ENCODE results near the gene CTXND2. TPM values are rescaled to one million over a fixed set of nuclear protein-coding genes. Genes with fewer than 3 reads are reported as not detected.
"Not testable (repeated sequence)": the region's sequence is repeated elsewhere in the genome, so short reads cannot be mapped to it uniquely, and the experiment has no call there.

Gene CTXND2
- total RNA-seq, 1 donor from 2014 or later, result not detected

DNA sequence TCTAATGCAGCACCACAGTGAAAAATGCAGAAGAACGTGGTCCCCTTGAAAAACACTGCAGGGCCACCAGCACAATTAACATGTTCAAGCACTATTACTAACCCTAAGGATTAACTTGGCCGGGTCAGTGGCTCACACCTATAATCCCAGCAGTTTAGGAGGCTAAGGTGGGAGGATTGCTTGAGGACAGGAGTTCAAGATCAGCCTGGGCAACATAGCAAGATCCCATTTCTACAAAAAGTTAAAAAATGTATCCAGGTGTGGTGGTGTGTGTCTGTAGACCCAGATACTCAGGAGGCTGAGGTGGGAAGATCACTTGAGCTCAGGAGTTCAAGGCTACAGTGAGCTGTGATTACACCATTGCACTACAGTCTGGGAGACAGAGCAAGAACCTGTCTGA is 13.4 kb upstream of the CTXND2 start:
- H3K4me3 ChIP-seq, result no peak overlapping the region
- TF ChIP-seq, protein P1, sequence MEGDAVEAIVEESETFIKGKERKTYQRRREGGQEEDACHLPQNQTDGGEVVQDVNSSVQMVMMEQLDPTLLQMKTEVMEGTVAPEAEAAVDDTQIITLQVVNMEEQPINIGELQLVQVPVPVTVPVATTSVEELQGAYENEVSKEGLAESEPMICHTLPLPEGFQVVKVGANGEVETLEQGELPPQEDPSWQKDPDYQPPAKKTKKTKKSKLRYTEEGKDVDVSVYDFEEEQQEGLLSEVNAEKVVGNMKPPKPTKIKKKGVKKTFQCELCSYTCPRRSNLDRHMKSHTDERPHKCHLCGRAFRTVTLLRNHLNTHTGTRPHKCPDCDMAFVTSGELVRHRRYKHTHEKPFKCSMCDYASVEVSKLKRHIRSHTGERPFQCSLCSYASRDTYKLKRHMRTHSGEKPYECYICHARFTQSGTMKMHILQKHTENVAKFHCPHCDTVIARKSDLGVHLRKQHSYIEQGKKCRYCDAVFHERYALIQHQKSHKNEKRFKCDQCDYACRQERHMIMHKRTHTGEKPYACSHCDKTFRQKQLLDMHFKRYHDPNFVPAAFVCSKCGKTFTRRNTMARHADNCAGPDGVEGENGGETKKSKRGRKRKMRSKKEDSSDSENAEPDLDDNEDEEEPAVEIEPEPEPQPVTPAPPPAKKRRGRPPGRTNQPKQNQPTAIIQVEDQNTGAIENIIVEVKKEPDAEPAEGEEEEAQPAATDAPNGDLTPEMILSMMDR (IDR thresholded peaks at IDR 0.05; ENCODE audit: borderline replicate concordance), result no peak
- peak overlapping the region; percentile 95 for H3K27ac ChIP-seq (replicated peaks)
- no peaks in the 10 kb centered on the region for H3K27me3 ChIP-seq (ENCODE audit: low read depth)
- H3K9me3 ChIP-seq (replicated peaks), result no peaks in the 10 kb centered on the region
- DNase-seq, result no peak
- H3K36me3 ChIP-seq, result peaks cover 16% of the 10 kb centered on the region
- intact Hi-C loops (cut with micrococcal nuclease), result no loop called here
- H3K4me1 ChIP-seq, result peaks cover 47% of the 10 kb centered on the region

DNA sequence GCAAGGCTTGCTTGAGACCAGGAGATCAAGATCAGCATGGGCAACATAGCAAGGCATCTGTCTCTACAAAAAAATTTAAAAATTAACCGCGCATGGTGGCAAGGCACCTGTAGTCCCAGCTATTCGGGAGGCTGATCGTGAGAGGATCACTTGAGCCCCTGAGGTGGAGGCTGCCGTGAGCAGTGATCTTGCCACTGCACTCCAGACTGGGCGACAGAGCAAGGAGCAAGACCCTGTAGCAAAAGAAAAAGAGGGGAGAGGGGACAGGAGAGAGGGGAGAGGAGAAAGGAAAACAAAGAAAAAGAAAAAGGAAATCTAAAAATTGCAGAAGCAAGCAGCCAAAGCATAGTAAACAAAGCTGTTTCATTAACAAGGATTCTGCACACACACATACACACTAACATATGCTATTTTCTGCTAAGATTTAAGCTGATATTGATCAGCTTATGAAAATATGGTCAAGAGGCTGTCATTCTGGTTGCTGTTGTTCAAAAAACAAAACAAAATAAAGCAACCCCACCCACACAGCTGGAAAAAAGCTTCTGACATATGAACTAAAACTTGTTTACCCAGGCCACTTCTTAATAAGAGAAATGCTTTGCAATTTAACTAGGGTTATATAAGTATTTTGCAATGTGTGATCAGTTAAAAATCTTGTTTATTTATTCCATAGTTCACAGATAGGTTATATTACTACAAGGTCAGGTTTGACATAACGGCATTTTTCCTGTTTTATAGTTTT is 12.3 kb upstream of the CTXND2 start:
- Histone ChIP-seq H3K4me1 (peaks cover 47% of the 10 kb centered on the region), H3K9me3 (replicated peaks) (no peaks in the 10 kb centered on the region), H3K27me3 (ENCODE audit: low read depth) (no peaks in the 10 kb centered on the region), H3K36me3 (peaks cover 9% of the 10 kb centered on the region), H3K4me3 (peak overlapping the region; percentile 93), H3K27ac (replicated peaks) (peak overlapping the region; percentile 95)
- TF ChIP-seq, protein P1 (IDR thresholded peaks at IDR 0.05; ENCODE audit: borderline replicate concordance), result no peak
- DNase-seq, result no peak
- intact Hi-C loops (cut with micrococcal nuclease), result no loop called here

DNA sequence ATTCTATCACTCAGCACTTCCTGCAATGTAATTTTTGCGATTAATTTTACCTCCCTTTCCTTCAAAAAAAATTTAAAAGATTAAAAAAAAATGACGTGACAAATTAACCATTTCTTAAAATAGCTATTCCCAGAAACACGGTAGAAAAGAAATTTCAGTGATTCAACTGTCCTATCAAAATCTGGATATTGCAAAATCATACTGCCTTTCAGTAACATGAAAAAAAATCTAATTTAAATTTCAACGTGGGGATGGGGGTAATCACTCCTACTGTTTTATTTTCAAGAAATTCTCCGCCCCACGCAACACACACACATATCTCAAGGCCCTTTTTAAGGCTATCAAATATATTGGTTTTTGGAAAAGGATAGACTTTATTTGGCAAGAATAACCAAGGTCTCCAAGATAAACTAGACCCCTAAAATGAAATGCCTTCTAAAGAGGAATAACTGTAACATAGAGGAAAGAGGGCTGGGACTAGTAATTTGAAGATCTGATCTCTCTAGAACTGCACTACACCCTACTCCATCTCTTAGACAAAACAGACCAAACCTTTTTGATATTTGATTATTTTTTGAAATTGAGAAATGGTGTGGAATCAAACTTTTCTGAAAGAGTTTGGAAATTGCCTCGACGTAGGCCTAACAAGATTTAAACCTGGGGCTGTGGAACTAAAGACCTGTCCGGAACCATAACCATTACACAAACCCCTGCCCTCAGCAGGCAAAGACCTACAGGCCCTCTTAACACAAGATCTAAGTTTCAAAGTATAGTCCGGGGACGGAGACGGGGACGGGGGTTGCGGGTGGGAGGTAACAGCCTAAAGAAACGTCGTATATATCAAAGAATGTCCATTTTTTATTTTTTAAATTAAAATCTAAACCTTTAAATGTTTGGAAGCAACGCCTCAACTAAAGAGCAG is 11.5 kb upstream of the CTXND2 start:
- no peak for DNase-seq
- Histone ChIP-seq H3K36me3 (peaks cover 9% of the 10 kb centered on the region), H3K4me1 (peaks cover 43% of the 10 kb centered on the region), H3K9me3 (replicated peaks) (no peaks in the 10 kb centered on the region), H3K4me3 (peak overlapping the region; percentile 93), H3K27ac (replicated peaks) (peak overlapping the region; percentile 95), H3K27me3 (ENCODE audit: low read depth) (no peaks in the 10 kb centered on the region)
- TF ChIP-seq, protein P1 (IDR thresholded peaks at IDR 0.05; ENCODE audit: borderline replicate concordance), result no peak
- intact Hi-C loops (cut with micrococcal nuclease), result no loop called here

DNA sequence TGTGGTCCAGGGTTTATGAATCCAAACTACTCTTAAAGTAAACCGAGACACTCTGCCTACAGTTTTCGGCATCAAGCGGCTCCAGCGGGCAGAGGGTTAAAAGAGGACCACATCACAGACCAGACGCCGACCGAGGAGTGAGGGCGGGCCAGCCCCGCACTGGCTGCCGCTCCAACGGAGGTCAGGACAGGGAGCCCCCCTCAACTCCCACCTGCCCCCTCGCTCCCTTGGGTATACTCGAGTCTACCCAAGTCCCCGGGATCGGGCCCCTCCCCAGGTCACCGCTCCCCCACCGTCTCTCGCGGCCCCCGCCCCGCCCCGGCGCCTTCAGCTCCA is 10.8 kb upstream of the CTXND2 start:
- H3K27ac ChIP-seq (replicated peaks), result peak overlapping the region; percentile 95
- TF ChIP-seq, protein P1 (IDR thresholded peaks at IDR 0.05; ENCODE audit: borderline replicate concordance), result no peak
- peaks cover 39% of the 10 kb centered on the region for H3K4me1 ChIP-seq
- intact Hi-C loops (cut with micrococcal nuclease), result no loop called here
- no peak for DNase-seq
- no peaks in the 10 kb centered on the region for H3K9me3 ChIP-seq (replicated peaks)
- peak overlapping the region; percentile 93 for H3K4me3 ChIP-seq
- H3K36me3 ChIP-seq, result peaks cover 9% of the 10 kb centered on the region
- no peaks in the 10 kb centered on the region for H3K27me3 ChIP-seq (ENCODE audit: low read depth)

DNA sequence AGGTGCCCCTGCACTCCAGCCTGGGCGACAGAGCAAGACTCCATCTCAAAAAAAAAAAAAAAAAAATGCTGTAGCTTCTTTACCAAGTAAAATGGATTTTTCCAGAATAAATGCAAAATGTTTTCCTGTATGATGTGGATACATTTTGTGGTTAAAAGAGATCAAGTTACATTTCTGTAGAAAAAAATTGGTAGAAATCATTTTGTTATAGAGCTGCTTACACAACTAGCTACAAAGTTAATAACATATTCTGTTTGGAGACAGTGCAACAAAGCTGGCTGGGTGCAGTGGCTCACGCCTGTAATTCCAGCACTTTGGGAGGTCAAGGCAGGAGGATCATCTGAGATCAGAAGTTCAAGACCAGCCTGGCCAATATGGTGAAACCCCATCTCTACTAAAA is 8.0 kb upstream of the CTXND2 start:
- H3K36me3 ChIP-seq; H3K27ac ChIP-seq (replicated peaks); H3K4me3 ChIP-seq; H3K9me3 ChIP-seq (replicated peaks); DNase-seq; intact Hi-C loops (cut with micrococcal nuclease); H3K27me3 ChIP-seq (ENCODE audit: low read depth): not testable (repeated sequence)
- peaks cover 23% of the 10 kb centered on the region for H3K4me1 ChIP-seq
